GM23248 (cell line): ENCODE data around the gene FBXW8. TPM values are rescaled to one million over a fixed set of nuclear protein-coding genes. Genes with fewer than 3 reads are reported as not detected.

Source experiments
- DNase-seq: peaks from one replicate; pipeline ENCODE4 v3.0.0-alpha.2; 2015
- H2AFZ ChIP-seq: fragments of 200-600 bp; sonication (generic); 2 replicates; pipeline ENCODE4 v1.6.1; 2016; ENCODE audit warnings: antibody characterized with exemption
- H3F3A ChIP-seq: fragments of 200-600 bp; sonication (generic); 2 replicates; pipeline ENCODE4 v1.6.1; 2016; ENCODE audit warnings: mild to moderate bottlenecking, antibody characterized with exemption, mixed run types; ENCODE audit not compliant: insufficient read depth
- H3K27ac ChIP-seq: fragments of 200-600 bp; sonication (generic); 2 replicates; pipeline ENCODE4 v1.5.1; 2016; ENCODE audit warnings: mild to moderate bottlenecking
- H3K27me3 ChIP-seq: fragments of 200-600 bp; sonication (generic); replicated peaks from 2 replicates; pipeline ENCODE4 v1.6.1; 2016; ENCODE audit warnings: mild to moderate bottlenecking; ENCODE audit not compliant: insufficient read depth
- H3K36me3 ChIP-seq: fragments of 200-600 bp; sonication (generic); 2 replicates; pipeline ENCODE4 v1.6.1; 2016; ENCODE audit warnings: low read depth, mild to moderate bottlenecking
- H3K4me1 ChIP-seq: fragments of 200-600 bp; sonication (generic); 2 replicates; pipeline ENCODE4 v1.6.1; 2016; ENCODE audit warnings: mild to moderate bottlenecking; ENCODE audit not compliant: insufficient read depth
- H3K4me2 ChIP-seq: fragments of 200-600 bp; sonication (generic); one replicate; pipeline ENCODE4 v1.6.1; 2016; ENCODE audit warnings: mild to moderate bottlenecking; ENCODE audit not compliant: unreplicated experiment
- H3K4me3 ChIP-seq: fragments of 200-600 bp; sonication (generic); 2 replicates; pipeline ENCODE4 v1.5.1; 2016; ENCODE audit warnings: mild to moderate bottlenecking
- H3K79me2 ChIP-seq: fragments of 200-600 bp; sonication (generic); 2 replicates; pipeline ENCODE4 v1.6.1; 2016; ENCODE audit warnings: mild to moderate bottlenecking; ENCODE audit not compliant: insufficient read depth
- H3K9ac ChIP-seq: fragments of 200-600 bp; sonication (generic); 2 replicates; pipeline ENCODE4 v1.6.1; 2016; ENCODE audit warnings: mild to moderate bottlenecking
- H3K9me2 ChIP-seq: fragments of 200-600 bp; sonication (generic); 2 replicates; pipeline ENCODE4 v1.6.1; 2016; ENCODE audit warnings: mixed run types, mild to moderate bottlenecking, moderate library complexity; ENCODE audit not compliant: insufficient read depth
- H3K9me3 ChIP-seq: fragments of 200-600 bp; sonication (generic); one replicate; pipeline ENCODE4 v1.6.1; 2017; ENCODE audit warnings: low read depth
- H4K20me1 ChIP-seq: fragments of 200-600 bp; sonication (generic); 2 replicates; pipeline ENCODE4 v1.6.0; 2016; ENCODE audit not compliant: insufficient read depth
- EZH2 ChIP-seq: fragments of 200-600 bp; sonication (generic); IDR thresholded peaks from 2 replicates; pipeline ENCODE4 v1.6.1; 2018; ENCODE audit warnings: antibody characterized with exemption, mild to moderate bottlenecking; ENCODE audit not compliant: insufficient read depth, poor library complexity, severe bottlenecking
- EZH2phosphoT487 ChIP-seq: fragments of 200-600 bp; sonication (generic); IDR thresholded peaks from 2 replicates; pipeline ENCODE4 v1.6.1; 2018; ENCODE audit warnings: antibody characterized with exemption, moderate library complexity, mild to moderate bottlenecking, low read depth; ENCODE audit not compliant: insufficient read depth
- WGBS, 2 experiments: methylation state at CpG; one replicate each; pipeline ENCODE4 v1.1.6; 2015 to 2017; ENCODE audit warnings: low lambda C conversion rate in 2 of 2, low coverage in 1 of 2; ENCODE audit errors: missing lambda C conversion rate in 2 of 2; 5-methylcytosine and 5-hydroxymethylcytosine counted together
- in situ Hi-C: fragments of 300-500 bp; cut with MboI; formaldehyde crosslinking; loops from 2 replicates; pipeline ENCODE4 v1.15.0; 2020
- polyA plus RNA-seq: library from polyadenylated mRNA; unstranded; fragments of >200 nt; fragmentation: Nextera tagmentation; extraction: Ambion mirVana; gene quantifications from 2 replicates; pipeline ENCODE4 v1.2.1, GENCODE V29; 2016
- total RNA-seq: library from RNA; depleted of rRNA; stranded (reverse); fragments of >200 nt; shearing (Covaris generic); gene quantifications from 2 replicates; pipeline ENCODE4 v1.2.3, GENCODE V29; 2014

Gene FBXW8
- total and polyA plus RNA-seq, 2 experiments from 2014 or later = 12.7 to 23.1 TPM

- H3K4me3 ChIP-seq = no peak overlapping the region
- no peak overlapping the region for H3K27ac ChIP-seq
- no peaks in the 10 kb centered on the region; the same call in 1 of the 2 replicates for H4K20me1 ChIP-seq
- peaks cover 35% of the 10 kb centered on the region for H3K36me3 ChIP-seq
- 72 to 80% methylated on average over 2 of the region's 2 CpGs for WGBS, 2 experiments
- no peaks in the 10 kb centered on the region for H3K9me2 ChIP-seq
- in situ Hi-C loops = no loop called here
- no peaks in the 10 kb centered on the region for H3K9me3 ChIP-seq
- H2AFZ ChIP-seq = no peak overlapping the region
- H3K9ac ChIP-seq = no peak overlapping the region
- H3K79me2 ChIP-seq = peaks cover 99% of the 10 kb centered on the region
- peaks cover 9% of the 10 kb centered on the region; the same call in 1 of the 2 replicates for H3F3A ChIP-seq
- no peak for TF ChIP-seq EZH2
- no peak for TF ChIP-seq EZH2phosphoT487
- H3K4me2 ChIP-seq = no peak overlapping the region
- H3K27me3 ChIP-seq = no peaks in the 10 kb centered on the region
- no peak for DNase-seq
- H3K4me1 ChIP-seq = no peaks in the 10 kb centered on the region
These were observed 22.3 kb downstream of the FBXW8 start for GRCh38 chr12:116933091-116933490.

- Histone ChIP-seq H3K4me2 (no peak overlapping the region), H3K9me3 (no peaks in the 10 kb centered on the region), H3F3A (peaks cover 9% of the 10 kb centered on the region; the same call in 1 of the 2 replicates), H3K4me3 (no peak overlapping the region), H3K36me3 (peaks cover 31% of the 10 kb centered on the region), H3K4me1 (no peaks in the 10 kb centered on the region), H3K79me2 (peaks cover 99% of the 10 kb centered on the region), H3K27ac (no peak overlapping the region), H4K20me1 (no peaks in the 10 kb centered on the region; the same call in 1 of the 2 replicates), H3K27me3 (no peaks in the 10 kb centered on the region), H3K9ac (no peak overlapping the region), H3K9me2 (no peaks in the 10 kb centered on the region), H2AFZ (no peak overlapping the region)
- 73 to 75% methylated on average over 3 of the region's 3 CpGs for WGBS, 2 experiments
- no peak for DNase-seq
- TF ChIP-seq EZH2 (no peak), EZH2phosphoT487 (no peak)
- in situ Hi-C loops = no loop called here
These were observed 22.9 kb downstream of the FBXW8 start for GRCh38 chr12:116933512-116934246.

GRCh38 chr12:116934908-116935705 lies 24.4 kb downstream of the FBXW8 start:
- Histone ChIP-seq H3K36me3 (peaks cover 28% of the 10 kb centered on the region), H3K9me3 (no peaks in the 10 kb centered on the region), H3K79me2 (peaks cover 100% of the 10 kb centered on the region), H3K4me3 (no peak overlapping the region), H3K4me1 (no peaks in the 10 kb centered on the region), H2AFZ (no peak overlapping the region), H3K9ac (no peak overlapping the region), H3K27me3 (no peaks in the 10 kb centered on the region), H3K9me2 (no peaks in the 10 kb centered on the region), H4K20me1 (no peaks in the 10 kb centered on the region; the same call in 1 of the 2 replicates), H3F3A (peaks cover 9% of the 10 kb centered on the region; the same call in 1 of the 2 replicates), H3K4me2 (no peak overlapping the region), H3K27ac (no peak overlapping the region)
- no peak for DNase-seq
- TF ChIP-seq EZH2 (no peak), EZH2phosphoT487 (no peak)
- in situ Hi-C loops = no loop called here
- 67 to 76% methylated on average over 4 of the region's 4 CpGs for WGBS, 2 experiments

GRCh38 chr12:116937640-116938039 lies 26.9 kb downstream of the FBXW8 start:
- no peak overlapping the region for H2AFZ ChIP-seq
- no peaks in the 10 kb centered on the region for H3F3A ChIP-seq
- no peaks in the 10 kb centered on the region for H3K4me1 ChIP-seq
- no peaks in the 10 kb centered on the region for H3K27me3 ChIP-seq
- peaks cover 27% of the 10 kb centered on the region for H3K36me3 ChIP-seq
- DNase-seq = no peak
- no peaks in the 10 kb centered on the region; the same call in 1 of the 2 replicates for H4K20me1 ChIP-seq
- H3K9me3 ChIP-seq = no peaks in the 10 kb centered on the region
- no peak overlapping the region for H3K27ac ChIP-seq
- H3K9ac ChIP-seq = no peak overlapping the region
- no peak overlapping the region for H3K4me3 ChIP-seq
- no peak for TF ChIP-seq EZH2phosphoT487
- no peak for TF ChIP-seq EZH2
- no peaks in the 10 kb centered on the region for H3K9me2 ChIP-seq
- in situ Hi-C loops = no loop called here
- no peak overlapping the region for H3K4me2 ChIP-seq
- 60 to 62% methylated on average over 1 of the region's 1 CpG for WGBS, 2 experiments
- peaks cover 100% of the 10 kb centered on the region for H3K79me2 ChIP-seq
